WTC11 (cell line): Measurements from ENCODE around the gene HEBP1. TPM values are rescaled to one million over a fixed set of nuclear protein-coding genes. Genes with fewer than 3 reads are reported as not detected.

Source experiments
- ATAC-seq: fragments of 200-7000 bp; cut with Tn5 transposase; 2 replicates; pipeline ENCODE4 v1.10.0; 2021; ENCODE audit warnings: mild to moderate bottlenecking, moderate library complexity
- CTCF ChIA-PET: fragments of 300-600 bp; sonication (Branson Sonifier 250); formaldehyde crosslinking; loops from one replicate; lab custom pipeline; 2021; ENCODE audit warnings: antibody characterized with exemption; lab: Charles Lee
- POLR2A ChIA-PET: fragments of 350-600 bp; sonication (Branson Sonifier 250); formaldehyde crosslinking; loops from one replicate; lab custom pipeline; 2021; ENCODE audit warnings: antibody characterized with exemption; lab: Charles Lee
- DNase-seq: peaks from one replicate; pipeline ENCODE4 v3.0.0; 2021; ENCODE audit warnings: low spot score
- H3K27ac Mint-ChIP-seq: 2 replicates; pipeline ENCODE4 v1.8.0; 2021; ENCODE audit warnings: mixed read lengths
- H3K27me3 Mint-ChIP-seq: 2 replicates; pipeline ENCODE4 v1.8.0; 2021; ENCODE audit warnings: low read depth, mild to moderate bottlenecking, moderate library complexity, mixed read lengths
- H3K36me3 Mint-ChIP-seq: 2 replicates; pipeline ENCODE4 v1.8.0; 2021; ENCODE audit warnings: mixed read lengths
- H3K4me1 Mint-ChIP-seq: 2 replicates; pipeline ENCODE4 v1.8.0; 2022; ENCODE audit warnings: mixed read lengths
- H3K4me3 Mint-ChIP-seq: 2 replicates; pipeline ENCODE4 v1.8.0; 2021; ENCODE audit warnings: mild to moderate bottlenecking, moderate library complexity, mixed read lengths
- H3K9me3 Mint-ChIP-seq: 2 replicates; pipeline ENCODE4 v1.8.0; 2021; ENCODE audit warnings: mixed read lengths
- AR ChIP-seq: fragments of 250-450 bp; sonication (Bioruptor Pico); IDR thresholded peaks from 2 replicates; pipeline ENCODE4 v1.9.0; 2021; ENCODE audit warnings: mild to moderate bottlenecking
- ATF3 ChIP-seq: sonication (generic); formaldehyde crosslinking; conservative IDR thresholded peaks from 2 replicates; pipeline ENCODE4 v1.8.1; 2022; ENCODE audit warnings: mild to moderate bottlenecking, missing genetic modification reagents
- CBFB ChIP-seq: sonication (generic); formaldehyde crosslinking; IDR thresholded peaks from 2 replicates; pipeline ENCODE4 v1.8.1; 2022; ENCODE audit warnings: mild to moderate bottlenecking, low read depth, missing genetic modification reagents
- CREB1 ChIP-seq: sonication (generic); formaldehyde crosslinking; IDR thresholded peaks from 2 replicates; pipeline ENCODE4 v1.8.0; 2023; ENCODE audit warnings: mild to moderate bottlenecking, missing genetic modification reagents
- ESRRA ChIP-seq: sonication (generic); formaldehyde crosslinking; IDR thresholded peaks from 2 replicates; pipeline ENCODE4 v1.8.1; 2022; ENCODE audit warnings: mild to moderate bottlenecking, missing genetic modification reagents, borderline replicate concordance
- FOXP4 ChIP-seq: sonication (generic); formaldehyde crosslinking; IDR thresholded peaks from 2 replicates; pipeline ENCODE4 v1.8.0; 2022; ENCODE audit warnings: mild to moderate bottlenecking, missing genetic modification reagents
- IRF2 ChIP-seq: sonication (generic); formaldehyde crosslinking; IDR thresholded peaks from 2 replicates; pipeline ENCODE4 v1.8.0; 2022; ENCODE audit warnings: low read depth, missing genetic modification reagents, borderline replicate concordance
- MAX ChIP-seq: sonication (generic); formaldehyde crosslinking; IDR thresholded peaks from 2 replicates; pipeline ENCODE4 v1.8.0; 2022; ENCODE audit warnings: mild to moderate bottlenecking, missing genetic modification reagents
- MLX ChIP-seq: sonication (generic); formaldehyde crosslinking; IDR thresholded peaks from 2 replicates; pipeline ENCODE4 v1.8.1; 2023; ENCODE audit warnings: mild to moderate bottlenecking, missing genetic modification reagents, moderate library complexity
- MXD4 ChIP-seq: fragments of 250-450 bp; sonication (Bioruptor Pico); IDR thresholded peaks from 2 replicates; pipeline ENCODE4 v1.8.0; 2021; ENCODE audit warnings: mild to moderate bottlenecking, moderate library complexity, borderline replicate concordance
- MYBL2 ChIP-seq: sonication (generic); formaldehyde crosslinking; IDR thresholded peaks from 2 replicates; pipeline ENCODE4 v1.8.1; 2023; ENCODE audit warnings: mild to moderate bottlenecking, moderate library complexity, missing genetic modification reagents
- NR2C2 ChIP-seq: sonication (generic); formaldehyde crosslinking; IDR thresholded peaks from 2 replicates; pipeline ENCODE4 v1.8.0; 2022; ENCODE audit warnings: mild to moderate bottlenecking, missing genetic modification reagents
- PRDM15 ChIP-seq: sonication (generic); formaldehyde crosslinking; IDR thresholded peaks from 2 replicates; pipeline ENCODE4 v1.8.0; 2022; ENCODE audit warnings: missing genetic modification reagents
- TCF7 ChIP-seq: sonication (generic); formaldehyde crosslinking; IDR thresholded peaks from 2 replicates; pipeline ENCODE4 v1.8.0; 2022; ENCODE audit warnings: mild to moderate bottlenecking, low read depth, missing genetic modification reagents, moderate library complexity
- TEAD4 ChIP-seq: sonication (generic); formaldehyde crosslinking; IDR thresholded peaks from 2 replicates; pipeline ENCODE4 v1.8.0; 2022; ENCODE audit warnings: mild to moderate bottlenecking, missing genetic modification reagents
- ZNF219 ChIP-seq: sonication (generic); formaldehyde crosslinking; IDR thresholded peaks from 2 replicates; pipeline ENCODE4 v1.8.0; 2023; ENCODE audit warnings: missing genetic modification reagents, mild to moderate bottlenecking, borderline replicate concordance
- ZNF232 ChIP-seq: sonication (generic); formaldehyde crosslinking; IDR thresholded peaks from 2 replicates; pipeline ENCODE4 v1.8.0; 2022; ENCODE audit warnings: mild to moderate bottlenecking, missing genetic modification reagents
- ZNF317 ChIP-seq: sonication (generic); formaldehyde crosslinking; IDR thresholded peaks from 2 replicates; pipeline ENCODE4 v1.8.1; 2023; ENCODE audit warnings: low read depth, mild to moderate bottlenecking, moderate library complexity, missing genetic modification reagents, borderline replicate concordance
- ZNF425 ChIP-seq: fragments of 250-450 bp; sonication (Bioruptor Pico); conservative IDR thresholded peaks from 2 replicates; pipeline ENCODE4 v1.9.0; 2021; ENCODE audit warnings: mild to moderate bottlenecking
- ZNF512 ChIP-seq: sonication (generic); formaldehyde crosslinking; IDR thresholded peaks from 2 replicates; pipeline ENCODE4 v1.8.1; 2022; ENCODE audit warnings: missing genetic modification reagents, borderline replicate concordance
- total RNA-seq: library from RNA; stranded (reverse); gene quantifications from 3 replicates; pipeline ENCODE4 v1.2.3, GENCODE V29; 2021

Gene HEBP1
- total RNA-seq, 1 experiment from 2014 or later = 61.8 TPM

- DNase-seq = no peak
- no peaks in the 10 kb centered on the region for H3K36me3 Mint-ChIP-seq
- no peak overlapping the region for H3K27ac Mint-ChIP-seq
- H3K4me3 Mint-ChIP-seq = no peak overlapping the region
- peaks cover 15% of the 10 kb centered on the region for H3K27me3 Mint-ChIP-seq
- POLR2A ChIA-PET = no interaction called here
- H3K4me1 Mint-ChIP-seq = peaks cover 19% of the 10 kb centered on the region
- TF ChIP-seq PRDM15 (CRISPR knock-in tag) (no peak), CBFB (no peak), CREB1 (CRISPR knock-in tag) (no peak), TCF7 (CRISPR knock-in tag) (no peak), TEAD4 (no peak), ZNF219 (no peak), AR (CRISPR knock-in tag) (no peak), ZNF232 (no peak)
- no peak for ATAC-seq
- no peaks in the 10 kb centered on the region for H3K9me3 Mint-ChIP-seq
- CTCF ChIA-PET = interaction anchor here (0.6 to 1.8 kb wide), 4 partner anchors 34 to 173 kb away, joined by 4 to 5 read pairs (median 5); no protein-coding TSS in a partner anchor
Measured at GRCh38 chr12:13039328-13039956, 39.4 kb upstream of the HEBP1 start.

GRCh38 chr12:13038491-13039161 lies 38.6 kb upstream of the HEBP1 start:
- no peak for ATAC-seq
- Mint-ChIP-seq H3K9me3 (no peaks in the 10 kb centered on the region), H3K27me3 (peaks cover 10% of the 10 kb centered on the region), H3K4me1 (peaks cover 14% of the 10 kb centered on the region), H3K36me3 (no peaks in the 10 kb centered on the region), H3K4me3 (no peak overlapping the region), H3K27ac (no peak overlapping the region)
- DNase-seq = no peak
- POLR2A ChIA-PET = no interaction called here
- CTCF ChIA-PET = interaction anchor here (0.6 to 1.4 kb wide), 3 partner anchors 33 to 62 kb away, joined by 5 read pairs; no protein-coding TSS in a partner anchor
- TF ChIP-seq MLX (CRISPR knock-in tag) (no peak), MAX (CRISPR knock-in tag) (no peak), IRF2 (no peak), ZNF317 (no peak), MXD4 (no peak), ZNF512 (CRISPR knock-in tag) (no peak), FOXP4 (CRISPR knock-in tag) (no peak), NR2C2 (CRISPR knock-in tag) (no peak), ZNF425 (CRISPR knock-in tag) (no peak), MYBL2 (CRISPR knock-in tag) (no peak), ATF3 (CRISPR knock-in tag) (no peak), ESRRA (CRISPR knock-in tag) (no peak)
